ENCODE measurements around the gene SHBG. TPM values are rescaled to one million over a fixed set of nuclear protein-coding genes. Genes with fewer than 3 reads are reported as not detected.

Gene SHBG
- total and polyA plus RNA-seq, 4 donors = 0.16 to 0.63 (median 0.42) TPM

DNA sequence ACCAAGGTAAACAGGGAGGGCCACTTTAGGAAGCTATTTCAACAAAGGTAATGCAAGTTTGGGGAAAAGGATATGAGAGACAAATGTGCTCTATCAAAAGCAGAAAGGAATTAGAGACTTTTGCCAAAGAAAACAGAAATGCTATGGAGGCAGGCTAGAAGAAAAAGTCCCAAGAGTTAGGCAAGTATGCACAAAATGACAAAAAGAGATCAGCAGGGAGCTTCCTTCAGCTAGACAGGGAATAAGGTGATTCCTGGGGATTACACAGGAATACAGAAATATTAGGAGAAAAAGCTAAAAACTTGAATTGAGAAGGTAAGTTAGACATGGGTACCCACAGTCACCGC, 17.7 kb upstream of the SHBG start:
- H3K9ac ChIP-seq (ENCODE audit: insufficient read depth in 1 of 2, low read length in 2 of 2) = peak overlapping the region in 1 of 2 donors; percentile 42

DNA sequence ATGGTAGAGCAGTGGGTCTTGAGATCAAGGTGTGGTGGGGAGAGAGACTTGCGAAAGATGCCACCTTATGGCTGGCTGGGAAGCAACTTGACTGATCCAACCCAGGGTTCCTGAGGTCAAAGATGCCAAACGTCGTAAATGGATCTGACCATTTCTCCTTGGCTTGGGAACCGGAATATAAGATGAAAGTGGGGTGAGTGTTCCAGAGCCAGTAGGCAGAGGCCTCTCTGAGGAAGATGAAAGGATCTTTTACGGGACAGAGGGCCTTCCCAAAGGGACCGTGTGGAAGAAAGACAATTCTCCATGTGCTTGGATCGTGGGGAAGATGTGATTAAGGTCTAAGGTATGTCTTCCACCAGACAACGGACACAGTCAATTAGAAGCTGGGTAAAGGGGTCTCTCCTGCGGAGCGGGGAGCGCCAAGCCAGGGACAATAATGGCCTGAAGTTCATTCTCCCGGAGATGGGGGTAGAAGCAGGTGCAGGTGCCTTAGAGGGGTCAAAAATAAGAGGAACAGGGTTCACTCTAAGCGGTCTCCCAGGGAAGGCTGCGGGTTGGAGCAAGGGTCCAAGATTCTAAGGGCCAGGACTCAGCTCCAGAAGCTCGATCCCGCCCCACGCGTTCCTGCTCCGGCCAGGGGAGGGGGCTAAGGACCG, 16.0 kb upstream of the SHBG start:
- ATAC-seq (ENCODE audit: insufficient read depth, low FRiP score) = no peak

More for the DNA sequence above, 17.7 kb upstream of the SHBG start:
- WGBS, 2 donors = 90 to 94% methylated on average over 1 of the region's 1 CpG
- H3K36me3 ChIP-seq (ENCODE audit: control insufficient read depth in 4 of 4, insufficient read depth in 4 of 4, low read length in 4 of 4) = peaks cover 0 to 16% (median 1%) of the 10 kb centered on the region in 4 donors
- no peak overlapping the region for H3K27ac ChIP-seq (ENCODE audit: low read depth in 1 of 2, low read length in 1 of 2)
- no peak for ATAC-seq (ENCODE audit: insufficient read depth, low FRiP score)
- H3K4me1 ChIP-seq (ENCODE audit: control insufficient read depth in 5 of 5, insufficient read depth in 5 of 5, low read length in 5 of 5) = peaks cover 5 to 23% (median 17%) of the 10 kb centered on the region in 5 donors
- DNase-seq = no peak
- H3K27me3 ChIP-seq (ENCODE audit: control insufficient read depth in 3 of 3, insufficient read depth in 3 of 3, low read length in 2 of 3) = no peaks in the 10 kb centered on the region
- no peak for TF ChIP-seq CTCF (IDR thresholded peaks at IDR 0.05; ENCODE audit: control extremely low read depth, extremely low read depth)
- H3K9me3 ChIP-seq (ENCODE audit: control insufficient read depth in 4 of 4, insufficient read depth in 3 of 4, low read length in 3 of 4) = no peaks in the 10 kb centered on the region
- no peak overlapping the region for H3K4me3 ChIP-seq

DNA sequence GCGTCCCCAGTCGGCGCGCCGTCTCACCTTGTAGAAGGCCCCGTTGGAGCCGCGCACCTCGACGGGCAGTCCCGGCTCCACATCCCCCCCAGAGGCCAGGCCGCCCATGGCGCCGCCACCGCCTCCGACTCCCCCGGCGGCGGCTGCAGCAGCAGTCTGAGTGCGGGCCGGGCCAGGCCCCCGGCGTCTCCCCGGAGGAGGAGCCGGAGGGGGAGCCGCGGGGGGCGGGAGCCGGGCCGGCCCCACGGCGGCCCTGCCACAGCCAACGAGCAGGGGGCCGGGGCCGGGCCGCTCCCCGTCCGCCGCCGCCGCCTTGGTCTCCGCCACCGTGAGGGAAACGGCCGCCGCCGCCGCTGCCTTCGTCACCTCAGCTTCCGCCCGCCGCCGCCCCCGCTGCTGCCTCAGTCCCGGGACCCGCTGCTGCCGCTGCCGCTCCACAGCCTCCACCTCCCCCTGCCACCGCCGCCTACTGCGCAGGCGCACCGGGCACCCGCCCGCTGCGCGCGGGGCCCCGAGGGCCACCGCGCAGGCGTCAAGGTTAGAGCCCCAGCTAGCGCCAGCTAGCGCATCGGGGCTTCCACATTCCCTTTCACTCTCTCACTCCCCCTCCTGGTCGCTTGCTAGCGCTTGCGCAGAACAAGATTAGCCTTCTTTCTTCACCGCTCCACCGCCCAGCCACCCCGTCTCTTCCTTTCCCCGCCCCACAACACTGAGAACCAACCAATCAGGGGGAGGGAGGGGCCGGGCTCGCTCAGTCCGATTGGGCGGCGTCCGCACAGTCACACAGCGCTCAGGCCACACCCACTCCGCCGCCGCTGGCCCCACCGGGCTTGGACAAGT, 15.3 kb upstream of the SHBG start, which contains the start of gene FXR2:
Gene FXR2, minus strand, starts transcription at position 473 of the 840 bp plus-strand sequence. Its CDS starts 365 bp downstream, at position 108.
- Histone ChIP-seq H3K4me3 (peak within 1 kb of the TSS; percentile 85), H3K9ac (ENCODE audit: insufficient read depth in 1 of 2, low read length in 2 of 2) (peak within 1 kb of the TSS; percentile 53 to 91), H3K4me1 (ENCODE audit: control insufficient read depth in 5 of 5, insufficient read depth in 5 of 5, low read length in 5 of 5) (peaks cover 5 to 23% (median 17%) of the 10 kb centered on the region in 5 donors), H3K36me3 (ENCODE audit: control insufficient read depth in 4 of 4, insufficient read depth in 4 of 4, low read length in 4 of 4) (peaks cover 0 to 14% (median 1%) of the 10 kb centered on the region in 4 donors), H3K27me3 (ENCODE audit: control insufficient read depth in 3 of 3, insufficient read depth in 3 of 3, low read length in 2 of 3) (no peaks in the 10 kb centered on the region), H3K27ac (ENCODE audit: low read depth in 1 of 2, low read length in 1 of 2) (peak within 1 kb of the TSS; percentile 97 to 98), H3K9me3 (ENCODE audit: control insufficient read depth in 4 of 4, insufficient read depth in 3 of 4, low read length in 3 of 4) (no peaks in the 10 kb centered on the region)
- ATAC-seq (ENCODE audit: insufficient read depth, low FRiP score) = peak; percentile 99
- WGBS, 2 donors = 1% methylated on average over 63 to 93 of the region's 93 CpGs
- peak; percentile 25 for TF ChIP-seq CTCF (IDR thresholded peaks at IDR 0.05; ENCODE audit: control extremely low read depth, extremely low read depth)
- DNase-seq = peak; percentile 100

More for the DNA sequence above, 16.0 kb upstream of the SHBG start:
- no peak for DNase-seq
- WGBS, 2 donors = 8 to 12% methylated on average over 20 of the region's 20 CpGs
- peak overlapping the region; percentile 45 to 53 for H3K9ac ChIP-seq (ENCODE audit: insufficient read depth in 1 of 2, low read length in 2 of 2)
- TF ChIP-seq CTCF (IDR thresholded peaks at IDR 0.05; ENCODE audit: control extremely low read depth, extremely low read depth) = no peak
- H3K36me3 ChIP-seq (ENCODE audit: control insufficient read depth in 4 of 4, insufficient read depth in 4 of 4, low read length in 4 of 4) = peaks cover 0 to 14% (median 1%) of the 10 kb centered on the region in 4 donors
- no peaks in the 10 kb centered on the region for H3K9me3 ChIP-seq (ENCODE audit: control insufficient read depth in 4 of 4, insufficient read depth in 3 of 4, low read length in 3 of 4)
- peak overlapping the region; percentile 97 to 98 for H3K27ac ChIP-seq (ENCODE audit: low read depth in 1 of 2, low read length in 1 of 2)
- H3K4me3 ChIP-seq = peak overlapping the region; percentile 85
- no peaks in the 10 kb centered on the region for H3K27me3 ChIP-seq (ENCODE audit: control insufficient read depth in 3 of 3, insufficient read depth in 3 of 3, low read length in 2 of 3)
- H3K4me1 ChIP-seq (ENCODE audit: control insufficient read depth in 5 of 5, insufficient read depth in 5 of 5, low read length in 5 of 5) = peaks cover 5 to 23% (median 17%) of the 10 kb centered on the region in 5 donors

Measured in lung (tissue), 12 donors.